ENCODE results near the gene SCP2. TPM values are rescaled to one million over a fixed set of nuclear protein-coding genes. Genes with fewer than 3 reads are reported as not detected.

SCP2 gene
- polyA plus RNA-seq, 12 donors, result 69.2 to 136 (median 88.4) TPM; not detected in 1

- DNase-seq, result no peak
Observed at GRCh38 chr1:53063744-53064515, 136.9 kb downstream of the SCP2 start.

- no peak for DNase-seq
Observed at GRCh38 chr1:53065391-53065790, 138.3 kb downstream of the SCP2 start.

- no peak for DNase-seq
Observed at GRCh38 chr1:53066488-53066887, 139.4 kb downstream of the SCP2 start.

- DNase-seq, result no peak
Observed at GRCh38 chr1:53066891-53067738, 140.0 kb downstream of the SCP2 start.

- no peak for DNase-seq
Observed at GRCh38 chr1:53067886-53068285, 140.8 kb downstream of the SCP2 start.

DNA sequence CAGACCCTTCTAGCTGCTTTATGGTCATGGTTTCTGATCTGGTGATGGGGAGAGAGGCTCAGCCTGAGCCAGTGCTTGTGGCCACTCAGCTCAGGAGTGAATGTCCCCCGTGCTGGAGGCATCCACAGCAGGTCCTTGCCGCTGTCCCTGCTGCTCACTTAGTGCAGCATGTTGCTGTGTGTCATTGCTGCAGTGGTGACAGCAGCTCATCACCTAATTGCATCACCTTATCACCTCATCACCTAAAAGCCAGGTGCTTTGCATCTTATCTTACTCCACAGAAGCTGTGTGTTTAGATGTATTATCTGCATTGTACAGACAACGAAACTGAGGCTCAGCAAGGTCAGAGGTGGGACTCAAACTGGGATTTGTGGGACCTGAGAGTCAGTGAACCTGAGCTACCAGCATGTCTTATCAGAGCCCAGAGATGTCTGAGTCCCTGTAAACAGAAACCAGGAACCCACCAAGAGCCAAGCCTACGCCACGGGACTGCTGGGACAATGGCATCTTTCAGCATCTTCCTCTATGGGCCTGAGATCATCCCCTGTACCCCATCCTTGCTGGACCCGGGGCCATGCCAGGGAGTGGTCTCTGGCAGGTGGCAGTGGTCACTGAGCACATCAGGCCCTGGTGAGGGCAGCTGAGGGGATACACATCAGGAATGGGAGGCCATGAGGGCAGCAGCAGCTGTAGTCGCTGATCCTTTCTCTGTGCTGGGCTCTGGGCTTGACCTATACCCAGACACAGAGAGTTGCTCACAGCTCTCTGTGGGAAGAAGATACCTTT is 141.4 kb downstream of the SCP2 start:
- no peak for DNase-seq

DNA sequence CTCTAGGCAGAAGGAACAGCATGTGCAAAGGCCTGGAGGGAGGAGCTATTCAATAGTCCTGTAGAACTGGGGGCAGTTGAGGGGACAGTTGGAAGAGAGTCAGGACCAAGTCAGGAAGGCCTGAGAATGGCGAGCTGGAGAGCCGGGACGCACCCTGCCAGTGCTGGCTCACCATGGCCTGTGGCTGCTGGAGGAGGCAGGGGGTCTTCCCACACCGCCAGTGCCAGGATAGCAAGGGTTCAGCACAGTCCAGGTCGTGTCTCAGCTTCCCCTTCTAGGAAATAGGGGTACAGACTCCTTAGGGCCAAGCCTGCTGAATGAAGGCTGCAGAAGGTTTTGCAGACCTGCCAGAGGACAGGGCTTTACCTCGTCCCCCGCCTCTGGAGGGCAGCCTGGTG is 142.2 kb downstream of the SCP2 start:
- DNase-seq, result no peak

- no peak for DNase-seq
Observed at GRCh38 chr1:53069663-53070327, 142.7 kb downstream of the SCP2 start.

DNA sequence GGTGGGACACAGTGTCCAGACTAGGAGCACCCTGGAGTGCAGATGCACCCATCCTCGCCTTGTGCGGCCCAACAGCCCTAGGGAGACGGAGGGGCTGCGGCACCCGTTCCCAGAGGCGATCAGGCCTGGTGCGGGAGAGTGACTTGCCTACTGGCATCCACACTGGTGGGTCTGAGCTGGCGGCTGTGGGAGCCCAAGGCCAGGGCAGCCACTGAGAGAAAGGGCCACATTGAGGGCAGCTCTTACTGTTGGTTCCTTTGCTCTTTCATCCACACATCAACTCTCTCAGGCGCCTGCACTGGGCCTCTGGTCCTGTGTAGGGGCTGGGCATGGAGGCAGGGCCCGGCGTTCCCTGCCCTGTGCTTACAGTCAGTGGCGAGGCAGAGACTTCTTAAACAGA is 143.5 kb downstream of the SCP2 start:
- no peak for DNase-seq

GRCh38 chr1:53071167-53071865 is 144.2 kb downstream of the SCP2 start:
- no peak for DNase-seq

DNA sequence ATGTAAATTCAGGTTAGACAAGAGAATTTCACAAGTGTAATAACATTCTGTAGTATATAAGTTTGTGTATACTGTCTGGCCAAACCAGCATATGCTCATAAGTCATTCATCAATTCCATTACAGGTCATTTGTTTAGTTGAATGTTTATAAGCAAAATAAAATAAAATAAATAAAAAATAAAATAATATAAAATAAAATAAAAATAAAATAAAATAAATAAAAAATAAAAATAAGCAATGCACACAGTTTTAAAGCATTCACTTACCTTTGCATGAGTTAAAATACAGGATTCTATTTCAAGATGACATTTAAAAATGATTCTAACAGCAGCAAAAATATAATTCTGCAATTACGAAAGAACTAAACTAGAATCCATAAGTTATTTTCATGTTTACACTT is 144.8 kb downstream of the SCP2 start:
- no peak for DNase-seq

GRCh38 chr1:53073287-53073686 is 146.2 kb downstream of the SCP2 start:
- DNase-seq, result no peak

- DNase-seq, result no peak
Observed at GRCh38 chr1:53073868-53074311, 146.8 kb downstream of the SCP2 start.

GRCh38 chr1:53074313-53075154 is 147.5 kb downstream of the SCP2 start:
- DNase-seq, result no peak

GRCh38 chr1:53075206-53075605 is 148.1 kb downstream of the SCP2 start:
- no peak for DNase-seq

DNA sequence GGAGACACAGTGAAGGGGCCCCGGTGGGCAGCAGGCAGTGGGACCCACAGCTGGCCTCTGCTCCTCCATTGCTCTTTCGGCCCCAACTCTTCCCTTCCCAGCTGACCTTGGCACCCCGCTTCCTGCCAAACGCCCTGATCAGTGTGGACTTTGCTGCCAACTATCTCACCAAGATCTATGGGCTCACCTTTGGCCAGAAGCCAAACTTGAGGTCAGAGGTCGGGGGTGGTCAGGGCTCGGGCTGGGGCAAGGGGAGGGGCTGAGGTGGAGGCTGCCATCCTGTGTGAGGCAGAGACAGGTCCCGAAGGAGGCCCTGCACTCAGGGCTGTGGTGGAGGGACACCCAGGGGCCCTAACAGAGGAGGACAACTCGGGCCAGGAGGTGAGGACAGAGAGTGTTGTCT is 148.7 kb downstream of the SCP2 start:
- no peak for DNase-seq

DNA sequence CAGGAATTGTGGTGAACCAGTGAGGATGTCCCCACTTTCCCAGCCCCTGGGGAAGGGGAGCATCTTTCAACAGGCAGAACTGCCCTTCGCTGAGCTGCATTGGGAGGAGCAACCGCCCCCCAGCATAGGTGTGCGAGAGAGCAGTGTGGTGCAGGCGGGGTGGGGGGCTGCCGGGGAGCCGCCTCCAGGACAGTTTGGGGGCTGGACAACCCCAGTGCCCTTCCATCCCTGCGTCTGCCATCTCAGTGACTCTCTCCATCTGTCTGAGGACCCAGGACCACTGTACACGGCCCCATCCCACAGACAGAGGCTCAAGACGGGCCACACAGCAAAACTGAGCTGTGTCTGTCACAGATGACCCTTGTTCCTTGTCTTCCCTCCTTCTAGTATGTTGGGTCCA is 149.1 kb downstream of the SCP2 start:
- no peak for DNase-seq

- no peak for DNase-seq
Observed at GRCh38 chr1:53076721-53077598, 149.9 kb downstream of the SCP2 start.

GRCh38 chr1:53077599-53077965 is 150.5 kb downstream of the SCP2 start:
- DNase-seq, result no peak

Measured in muscle of arm (tissue), 12 donors.